Liver (tissue), 3 donors: ENCODE measurements around the gene AGPAT3.

Experiments
- JUND ChIP-seq, 2 donors: IDR thresholded peaks; 2 replicates each; pipeline ENCODE4 v1.6.1; 2016; ENCODE audit warnings: antibody characterized with exemption in 2 of 2
- RAD21 ChIP-seq, 2 donors: IDR thresholded peaks; 2 replicates each; pipeline ENCODE4 v1.6.1; 2016; ENCODE audit warnings: antibody characterized with exemption in 2 of 2, mild to moderate bottlenecking in 2 of 2
- TF ChIP-seq, protein P1 (sequence below): fragments of 150-350 bp; IDR thresholded peaks from 2 replicates; pipeline ENCODE4 v1.5.1; 2017; ENCODE audit warnings: improper control_type of control experiment, low read depth, low read length; ENCODE audit not compliant: missing input control
- TF ChIP-seq, protein P2 (sequence below): IDR thresholded peaks from 2 replicates; pipeline ENCODE4 v1.6.1; 2016; ENCODE audit warnings: antibody characterized with exemption
- donor health status: healthy.
- donor health status: healthy.

DNA sequence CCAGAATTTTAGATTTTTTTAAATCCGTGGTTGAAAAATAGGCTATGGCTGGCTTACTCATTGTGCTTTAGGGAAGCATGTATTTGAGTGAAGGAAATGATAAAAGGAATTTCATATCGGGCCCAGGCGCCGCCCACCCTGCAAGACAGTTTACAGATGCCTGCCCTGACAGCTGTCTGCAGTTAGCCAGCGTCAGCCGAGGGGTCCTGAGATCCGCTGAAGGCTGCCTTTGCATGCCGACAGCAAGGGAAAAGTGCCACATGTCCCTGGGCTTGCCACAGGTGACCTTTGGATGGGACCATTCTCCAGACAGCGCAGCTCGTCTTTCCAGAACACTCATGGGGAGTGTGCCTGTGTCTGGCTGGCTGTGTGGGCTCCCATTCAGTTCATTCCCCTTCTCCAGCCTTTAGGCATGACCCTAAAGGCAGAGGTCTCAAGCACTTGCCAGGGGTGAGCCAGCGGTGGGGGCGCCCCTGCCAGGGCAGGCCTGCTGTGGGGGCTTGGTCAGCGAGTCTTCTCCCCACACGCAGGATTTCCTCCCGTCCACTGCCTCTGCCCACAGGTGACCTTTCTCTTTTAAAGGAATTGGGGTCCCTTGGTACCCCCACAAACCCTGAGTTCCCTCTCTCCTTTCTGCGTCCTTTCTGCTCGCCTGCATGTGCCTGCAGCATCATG lies 101.0 kb downstream of the AGPAT3 start:
- TF ChIP-seq, protein P1, sequence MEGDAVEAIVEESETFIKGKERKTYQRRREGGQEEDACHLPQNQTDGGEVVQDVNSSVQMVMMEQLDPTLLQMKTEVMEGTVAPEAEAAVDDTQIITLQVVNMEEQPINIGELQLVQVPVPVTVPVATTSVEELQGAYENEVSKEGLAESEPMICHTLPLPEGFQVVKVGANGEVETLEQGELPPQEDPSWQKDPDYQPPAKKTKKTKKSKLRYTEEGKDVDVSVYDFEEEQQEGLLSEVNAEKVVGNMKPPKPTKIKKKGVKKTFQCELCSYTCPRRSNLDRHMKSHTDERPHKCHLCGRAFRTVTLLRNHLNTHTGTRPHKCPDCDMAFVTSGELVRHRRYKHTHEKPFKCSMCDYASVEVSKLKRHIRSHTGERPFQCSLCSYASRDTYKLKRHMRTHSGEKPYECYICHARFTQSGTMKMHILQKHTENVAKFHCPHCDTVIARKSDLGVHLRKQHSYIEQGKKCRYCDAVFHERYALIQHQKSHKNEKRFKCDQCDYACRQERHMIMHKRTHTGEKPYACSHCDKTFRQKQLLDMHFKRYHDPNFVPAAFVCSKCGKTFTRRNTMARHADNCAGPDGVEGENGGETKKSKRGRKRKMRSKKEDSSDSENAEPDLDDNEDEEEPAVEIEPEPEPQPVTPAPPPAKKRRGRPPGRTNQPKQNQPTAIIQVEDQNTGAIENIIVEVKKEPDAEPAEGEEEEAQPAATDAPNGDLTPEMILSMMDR: no peak
- no peak for TF ChIP-seq RAD21 (IDR thresholded peaks at IDR 0.05)
- no peak for TF ChIP-seq JUND (IDR thresholded peaks at IDR 0.05)
- TF ChIP-seq, protein P2, sequence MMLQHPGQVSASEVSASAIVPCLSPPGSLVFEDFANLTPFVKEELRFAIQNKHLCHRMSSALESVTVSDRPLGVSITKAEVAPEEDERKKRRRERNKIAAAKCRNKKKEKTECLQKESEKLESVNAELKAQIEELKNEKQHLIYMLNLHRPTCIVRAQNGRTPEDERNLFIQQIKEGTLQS: no peak
